ENCODE data around the gene ISOC2. TPM values are rescaled to one million over a fixed set of nuclear protein-coding genes. Genes with fewer than 3 reads are reported as not detected.

Gene ISOC2
- total and polyA plus RNA-seq, 9 of the 15 experiments (the other 6 are each of a cell fraction or from before 2014, with no cell fraction given): 1.2 to 229 (median 58.3) TPM

DNA sequence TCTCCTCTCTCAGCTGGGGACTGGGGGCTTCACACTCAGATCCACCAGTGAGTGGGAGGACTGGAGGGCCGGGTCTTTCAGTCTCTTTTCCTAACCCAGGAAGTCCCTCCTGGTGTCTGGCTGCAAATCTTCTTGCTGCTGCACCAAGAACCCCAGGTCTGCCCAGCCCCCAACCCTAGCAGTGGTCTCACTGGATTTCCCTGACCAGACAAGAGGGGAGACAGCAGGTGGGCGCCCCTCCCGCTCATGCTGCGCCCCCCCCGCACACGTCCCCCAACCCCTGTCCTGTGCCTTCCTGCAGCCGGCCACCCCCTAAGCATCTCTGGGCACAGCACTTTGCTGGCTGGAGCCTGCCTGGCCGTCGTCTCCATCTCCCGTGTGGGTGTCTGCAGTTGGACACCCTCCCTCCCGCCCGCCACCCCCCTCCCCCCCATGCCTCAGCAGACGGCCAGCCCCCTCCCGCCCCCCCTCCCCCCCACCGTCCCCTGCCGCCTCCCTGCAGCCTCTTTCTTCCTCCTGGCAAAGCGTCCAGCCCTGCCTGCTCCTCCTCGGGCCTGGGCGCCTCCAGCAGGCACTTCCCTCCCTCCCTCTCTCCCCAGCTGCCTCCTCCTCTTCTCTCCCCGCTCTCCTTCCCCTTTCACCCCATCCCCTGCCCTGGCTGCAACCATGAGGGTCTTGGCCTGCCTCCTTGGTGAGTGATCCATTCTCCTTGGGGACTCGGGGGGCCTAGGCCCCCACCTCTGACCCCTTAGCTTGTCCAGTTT, 26.7 kb upstream of the ISOC2 start, which contains the start of gene SSC5D (continued):
- TF ChIP-seq, protein P1, sequence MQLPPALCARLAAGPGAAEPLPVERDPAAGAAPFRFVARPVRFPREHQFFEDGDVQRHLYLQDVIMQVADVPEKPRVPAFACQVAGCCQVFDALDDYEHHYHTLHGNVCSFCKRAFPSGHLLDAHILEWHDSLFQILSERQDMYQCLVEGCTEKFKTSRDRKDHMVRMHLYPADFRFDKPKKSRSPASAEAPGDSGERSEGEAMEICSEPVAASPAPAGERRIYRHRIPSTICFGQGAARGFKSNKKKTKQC (CRISPR knock-in tag; IDR thresholded peaks at IDR 0.05): 0 out of 2 replicates have a peak, but pooled peaks have one; percentile 7
- TF ChIP-seq ZNF740 (CRISPR knock-in tag; IDR thresholded peaks at IDR 0.05): no peak
- TF ChIP-seq ZNF740 (tag; IDR thresholded peaks at IDR 0.05): 0 out of 4 replicates have a peak, but pooled peaks of 1 of the 2 experiments have one; percentile 19
- TF ChIP-seq ZNF263 (CRISPR knock-in tag; IDR thresholded peaks at IDR 0.05; ENCODE audit: borderline replicate concordance): 0 out of 2 replicates have a peak, but pooled peaks have one; percentile 25
- no peak for TF ChIP-seq IRF1 (CRISPR knock-in tag; IDR thresholded peaks at IDR 0.05; ENCODE audit: borderline replicate concordance)
- 0 out of 4 replicates have a peak, but pooled peaks of 1 of the 2 experiments have one; percentile 2 for TF ChIP-seq HDAC1 (IDR thresholded peaks at IDR 0.05)
- TF ChIP-seq BCOR (IDR thresholded peaks at IDR 0.05): peak; percentile 89
